Stomach (tissue), 9 donors: ENCODE measurements around the gene EEIG1. TPM values are rescaled to one million over a fixed set of nuclear protein-coding genes. Genes with fewer than 3 reads are reported as not detected.

Source experiments
- DNase-seq, 2 donors: peaks; one replicate each; pipeline versions ENCODE4 v3.0.0 to v3.0.0-alpha.2; 2013 to 2019
- H3K27ac ChIP-seq, 5 donors: fragments of 200-600 bp in 4 of 5; sonication (generic) in 4 of 5; one replicate each; pipeline ENCODE4 v1.5.1; 2013 to 2019; ENCODE audit warnings: mild to moderate bottlenecking in 1 of 5, moderate library complexity in 1 of 5
- H3K27me3 ChIP-seq, 3 donors: fragments of 200-600 bp; sonication (generic); one replicate each; pipeline ENCODE4 v1.5.1; 2017 to 2019; ENCODE audit warnings: mixed run types in 1 of 3
- H3K36me3 ChIP-seq, 4 donors: fragments of 200-600 bp; sonication (generic); 1 replicate in 3 of 4; 2 replicates in 1 of 4; pipeline ENCODE4 v1.5.1; 2016 to 2019
- H3K4me1 ChIP-seq, 4 donors: fragments of 200-600 bp; sonication (generic); one replicate each; pipeline ENCODE4 v1.5.1; 2016 to 2019
- H3K4me3 ChIP-seq, 4 donors: fragments of 200-600 bp; sonication (generic) in 3 of 4; one replicate each; pipeline ENCODE4 v1.5.1; 2016 to 2019; ENCODE audit warnings: mild to moderate bottlenecking in 1 of 4
- H3K9me3 ChIP-seq, 4 donors: fragments of 200-600 bp; sonication (generic); one replicate each; pipeline ENCODE4 v1.5.1; 2016 to 2019
- EP300 ChIP-seq: sonication (generic); formaldehyde crosslinking; IDR thresholded peaks from one replicate; pipeline ENCODE4 v1.6.1; 2017; ENCODE audit warnings: antibody characterized with exemption
- POLR2A ChIP-seq, 4 donors: fragments of 450-650 bp; IDR thresholded peaks; one replicate each; pipeline ENCODE4 v1.6.1; 2016; ENCODE audit warnings: antibody characterized with exemption in 4 of 4, control low read depth in 2 of 4, mild to moderate bottlenecking in 1 of 4, moderate library complexity in 1 of 4
- POLR2AphosphoS5 ChIP-seq, 3 donors: sonication (generic); formaldehyde crosslinking; IDR thresholded peaks; one replicate each; pipeline ENCODE4 v1.6.1; 2016; ENCODE audit warnings: antibody characterized with exemption in 3 of 3
- WGBS, 5 donors: extraction: QIAGEN DNeasy Blood & Tissue Kit in 3 of 5; methylation state at CpG; one replicate each; pipeline versions ENCODE4 v1.1.5 to v1.1.7; 2013 to 2018; 5-methylcytosine and 5-hydroxymethylcytosine counted together
- intact Hi-C: fragments of 100-400 bp; cut with DNase I; formaldehyde crosslinking; loops from one replicate; pipeline ENCODE4 v1.15.1; 2023; ENCODE audit warnings: low total_unique reads
- polyA plus RNA-seq, 3 donors: library from polyadenylated mRNA; stranded (reverse); fragments of 200-250 nt; gene quantifications; one replicate each; pipeline ENCODE4 v1.2.3, GENCODE V29; 2013
- total RNA-seq, 5 donors: library from RNA; depleted of rRNA; stranded (reverse); fragments of >200 nt; gene quantifications; one replicate each; pipeline versions ENCODE4 v1.1.0 to v1.2.3, GENCODE V29; 2014 to 2016
- TF ChIP-seq, protein P1 (sequence below), 7 experiments: fragments of 450-650 bp in 4 of 7; fragments of 200-600 bp in 3 of 7; sonication (generic) in 3 of 7; IDR thresholded peaks; one replicate each; pipeline ENCODE4 v1.5.1; 2016 to 2019; ENCODE audit warnings: antibody characterized with exemption in 7 of 7, control low read depth in 2 of 7, mild to moderate bottlenecking in 1 of 7
- donor health status: healthy with polysubstance abuse.
- donor health status: Bipolar disorder and iron deficiency.
- donor health status: healthy.

The EEIG1 gene
- total and polyA plus RNA-seq, 8 donors, result 24.4 to 406 (median 75.8) TPM

DNA sequence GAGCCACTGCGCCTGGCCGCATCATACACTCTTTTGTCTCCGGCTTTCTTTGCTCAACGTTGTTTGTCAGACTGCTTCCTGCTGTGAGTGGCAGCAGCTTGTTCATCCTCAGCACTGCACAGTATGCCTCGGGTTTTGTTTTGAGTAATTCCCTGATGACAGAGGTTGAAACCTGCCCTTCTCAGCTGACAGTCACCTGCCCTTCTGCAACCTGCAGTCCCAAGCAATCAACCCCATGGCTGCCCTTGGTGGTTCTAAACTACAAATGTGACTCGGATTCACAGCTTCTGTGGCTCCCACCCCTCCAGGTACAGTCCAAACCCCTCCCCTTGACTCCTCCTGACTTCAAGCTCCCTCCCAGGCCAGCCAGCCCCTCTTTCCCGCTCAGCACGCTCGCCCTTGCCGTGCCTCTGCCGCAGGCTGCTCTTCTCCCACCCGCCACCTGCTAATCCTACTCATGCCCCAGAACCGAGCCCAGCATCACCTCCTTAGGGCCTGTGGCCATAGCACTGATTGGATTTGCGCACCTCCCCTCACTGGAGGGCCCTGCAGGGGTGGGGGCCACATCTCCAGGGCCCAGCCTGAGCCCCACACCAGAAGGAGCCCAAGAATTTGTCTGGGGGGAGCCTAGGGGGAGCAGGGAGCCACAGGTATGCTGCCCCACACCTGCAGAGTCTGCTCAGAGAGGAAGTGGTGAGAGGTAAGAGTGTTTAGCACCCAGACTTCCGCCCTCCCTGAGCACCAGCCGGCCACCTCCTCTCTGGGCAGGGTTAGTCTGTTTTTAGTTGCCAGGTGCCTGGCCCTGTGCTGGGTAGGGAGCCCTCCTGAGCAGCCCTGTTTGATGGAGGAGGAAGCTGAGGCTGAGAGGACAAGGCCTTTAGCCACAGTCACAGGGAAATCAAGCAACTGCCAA, 10.1 kb downstream of the EEIG1 start:
- Histone ChIP-seq H3K9me3 (no peaks in the 10 kb centered on the region), H3K4me3 (peak overlapping the region in 2 of 4 donors; percentile 1 to 91), H3K4me1 (peaks cover 97 to 100% (median 100%) of the 10 kb centered on the region in 4 donors), H3K27me3 (no peaks in the 10 kb centered on the region), H3K27ac (peak overlapping the region; percentile 71 to 99 (median 94)), H3K36me3 (no peaks in the 10 kb centered on the region)
- DNase-seq, result peak in 1 of 2 donors; percentile 55
- TF ChIP-seq EP300 (no peak), POLR2AphosphoS5 (IDR thresholded peaks at IDR 0.05) (no peak), POLR2A (IDR thresholded peaks at IDR 0.05) (no peak)
- TF ChIP-seq, protein P1, sequence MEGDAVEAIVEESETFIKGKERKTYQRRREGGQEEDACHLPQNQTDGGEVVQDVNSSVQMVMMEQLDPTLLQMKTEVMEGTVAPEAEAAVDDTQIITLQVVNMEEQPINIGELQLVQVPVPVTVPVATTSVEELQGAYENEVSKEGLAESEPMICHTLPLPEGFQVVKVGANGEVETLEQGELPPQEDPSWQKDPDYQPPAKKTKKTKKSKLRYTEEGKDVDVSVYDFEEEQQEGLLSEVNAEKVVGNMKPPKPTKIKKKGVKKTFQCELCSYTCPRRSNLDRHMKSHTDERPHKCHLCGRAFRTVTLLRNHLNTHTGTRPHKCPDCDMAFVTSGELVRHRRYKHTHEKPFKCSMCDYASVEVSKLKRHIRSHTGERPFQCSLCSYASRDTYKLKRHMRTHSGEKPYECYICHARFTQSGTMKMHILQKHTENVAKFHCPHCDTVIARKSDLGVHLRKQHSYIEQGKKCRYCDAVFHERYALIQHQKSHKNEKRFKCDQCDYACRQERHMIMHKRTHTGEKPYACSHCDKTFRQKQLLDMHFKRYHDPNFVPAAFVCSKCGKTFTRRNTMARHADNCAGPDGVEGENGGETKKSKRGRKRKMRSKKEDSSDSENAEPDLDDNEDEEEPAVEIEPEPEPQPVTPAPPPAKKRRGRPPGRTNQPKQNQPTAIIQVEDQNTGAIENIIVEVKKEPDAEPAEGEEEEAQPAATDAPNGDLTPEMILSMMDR (IDR thresholded peaks at IDR 0.05), result no peak
- 53 to 70% (median 61%) methylated on average over 14 to 16 of the region's 16 CpGs for WGBS, 5 donors
- intact Hi-C loops, result no loop called here

DNA sequence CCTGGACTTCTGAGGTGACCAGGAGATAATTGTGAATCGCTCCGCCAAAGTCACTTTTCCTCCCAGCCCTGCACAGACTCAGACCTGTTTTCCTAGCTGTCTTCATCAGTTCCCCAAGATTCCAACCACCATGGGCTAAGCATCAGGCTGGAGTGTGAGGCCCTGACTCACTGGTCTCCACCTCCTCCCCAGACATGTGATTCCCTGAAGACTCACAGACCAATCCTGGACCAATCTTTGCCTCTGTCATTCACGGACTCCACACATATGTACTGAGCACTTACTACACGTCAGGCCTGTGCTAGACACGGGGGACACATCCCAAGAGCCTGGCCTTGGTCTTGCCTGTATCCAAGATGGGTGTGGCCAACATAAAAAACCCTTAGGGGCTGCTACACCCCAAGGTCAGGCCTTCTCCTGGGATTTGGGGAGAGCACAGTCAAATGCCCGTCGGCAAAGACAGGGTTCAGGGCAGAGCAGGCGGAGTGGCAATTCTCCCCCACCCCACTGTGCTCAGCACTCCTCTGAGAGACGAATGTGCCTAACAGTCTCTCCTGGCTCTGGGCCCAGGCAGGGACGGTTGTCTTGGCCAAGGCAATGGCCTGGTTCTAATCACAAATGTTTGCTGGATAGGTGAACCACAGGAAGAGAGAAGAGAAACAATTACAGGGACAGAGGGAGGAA, 11.9 kb downstream of the EEIG1 start:
- H3K27me3 ChIP-seq, result no peaks in the 10 kb centered on the region
- intact Hi-C loops, result no loop called here
- peaks cover 97 to 100% (median 99%) of the 10 kb centered on the region in 4 donors for H3K4me1 ChIP-seq
- TF ChIP-seq EP300, result no peak
- TF ChIP-seq POLR2AphosphoS5 (IDR thresholded peaks at IDR 0.05), result peak; percentile 12 to 81 (median 32)
- no peaks in the 10 kb centered on the region for H3K9me3 ChIP-seq
- no peaks in the 10 kb centered on the region for H3K36me3 ChIP-seq
- peak overlapping the region in 1 of 4 donors; percentile 11 for H3K4me3 ChIP-seq
- H3K27ac ChIP-seq, result peak overlapping the region; percentile 64 to 99 (median 94)
- DNase-seq, result peak; percentile 68 to 84
- 44 to 52% (median 48%) methylated on average over 10 of the region's 10 CpGs for WGBS, 5 donors

DNA sequence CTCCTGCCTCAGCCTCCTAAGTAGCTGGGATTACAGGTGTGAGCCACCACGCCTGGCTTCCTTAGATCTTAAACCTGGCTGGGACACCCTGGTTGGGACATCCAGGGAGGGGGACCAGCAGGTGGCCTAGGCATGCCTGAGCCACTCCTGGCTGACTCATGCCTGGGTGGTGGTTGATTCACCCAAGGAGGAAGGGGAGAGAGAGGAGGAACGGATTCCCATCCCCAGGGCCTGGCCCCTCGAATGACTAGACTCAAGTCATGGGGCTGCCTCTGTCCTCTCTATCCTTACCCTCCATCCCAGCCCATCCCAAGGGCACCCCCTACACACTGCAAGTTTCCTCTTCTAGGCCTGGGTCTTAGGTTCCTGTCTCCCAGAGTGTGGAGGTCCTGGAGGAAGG, 12.7 kb downstream of the EEIG1 start:
- peak; percentile 62 to 75 for DNase-seq
- Histone ChIP-seq H3K27me3 (no peaks in the 10 kb centered on the region), H3K9me3 (no peaks in the 10 kb centered on the region), H3K4me3 (no peak overlapping the region), H3K27ac (peak overlapping the region; percentile 64 to 99 (median 94)), H3K36me3 (no peaks in the 10 kb centered on the region), H3K4me1 (peaks cover 97 to 100% (median 99%) of the 10 kb centered on the region in 4 donors)
- WGBS, 5 donors, result 52 to 71% (median 61%) methylated on average over 3 of the region's 3 CpGs
- TF ChIP-seq EP300 (no peak), POLR2AphosphoS5 (IDR thresholded peaks at IDR 0.05) (peak in 2 of 3 donors; percentile 32 to 71), POLR2A (IDR thresholded peaks at IDR 0.05) (no peak)
- TF ChIP-seq, protein P1 (IDR thresholded peaks at IDR 0.05), result no peak
- intact Hi-C loops, result no loop called here

DNA sequence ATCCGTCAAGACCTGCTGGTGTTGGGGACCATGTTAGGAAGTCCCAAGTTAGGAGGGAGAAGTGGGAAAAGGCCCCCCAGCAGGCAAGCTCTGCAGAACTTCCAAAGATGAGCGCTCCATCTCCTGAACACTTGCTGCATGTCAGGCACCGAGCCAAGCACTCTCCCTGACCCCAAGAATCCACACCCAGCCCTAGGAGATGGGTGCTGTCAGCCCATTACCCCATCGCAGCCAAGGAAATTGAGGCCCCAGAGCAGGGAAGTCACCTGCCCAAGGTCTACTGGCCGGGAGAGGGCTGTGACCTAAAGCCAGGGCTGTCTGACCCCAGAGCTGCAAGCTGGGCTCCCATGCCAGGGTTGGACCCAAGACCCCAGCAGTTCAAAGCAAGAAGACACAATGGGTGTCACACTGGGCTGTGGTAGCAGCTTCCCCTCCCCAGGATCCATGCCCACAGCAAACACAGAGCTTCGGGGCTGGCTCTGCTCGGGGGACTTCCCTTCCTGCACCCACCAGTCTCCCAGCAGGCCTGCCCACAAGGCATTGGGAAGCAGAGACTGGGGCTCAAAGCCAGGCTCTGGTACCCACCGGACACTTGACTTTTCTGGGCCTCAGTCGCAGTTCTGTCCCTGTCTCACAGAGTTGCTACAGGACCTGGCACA, 13.5 kb downstream of the EEIG1 start:
- H3K4me3 ChIP-seq, result no peak overlapping the region
- intact Hi-C loops, result no loop called here
- peaks cover 97 to 100% (median 99%) of the 10 kb centered on the region in 4 donors for H3K4me1 ChIP-seq
- no peaks in the 10 kb centered on the region for H3K27me3 ChIP-seq
- H3K27ac ChIP-seq, result peak overlapping the region; percentile 83 to 99 (median 94)
- TF ChIP-seq, protein P1 (IDR thresholded peaks at IDR 0.05), result no peak
- no peak for TF ChIP-seq POLR2A (IDR thresholded peaks at IDR 0.05)
- peak in 1 of 2 donors; percentile 33 for DNase-seq
- H3K36me3 ChIP-seq, result no peaks in the 10 kb centered on the region
- H3K9me3 ChIP-seq, result no peaks in the 10 kb centered on the region
- 58 to 72% (median 61%) methylated on average over 7 to 9 of the region's 9 CpGs for WGBS, 5 donors
